Panc1 (cell line): ENCODE measurements around the gene METAP1. TPM values are rescaled to one million over a fixed set of nuclear protein-coding genes. Genes with fewer than 3 reads are reported as not detected.

Experiments
- ATAC-seq: fragments of 200-7000 bp; cut with Tn5 transposase; 2 replicates; pipeline ENCODE4 v1.9.1; 2020; ENCODE audit warnings: mild to moderate bottlenecking, moderate library complexity
- BruUV-seq: library from RNA; stranded (reverse); fragments of 400-500 nt; replicated peaks from 2 replicates; lab custom pipeline; 2021; lab: Mats Ljungman, UMichigan
- CTCF ChIA-PET: fragments of 300-600 bp; sonication (Branson Sonifier 250); formaldehyde crosslinking; loops from one replicate; lab custom pipeline; 2022; ENCODE audit warnings: antibody characterized with exemption; lab: Charles Lee
- POLR2A ChIA-PET: fragments of 300-600 bp; sonication (Branson Sonifier 250); formaldehyde crosslinking; loops from one replicate; lab custom pipeline; 2022; ENCODE audit warnings: antibody characterized with exemption; lab: Charles Lee
- DNase-seq: peaks from one replicate; pipeline ENCODE4 v3.0.0-alpha.2; 2010; ENCODE audit warnings: low read depth, low spot score
- H3K27ac ChIP-seq: 2 replicates; pipeline ENCODE4 v1.5.1; 2011; ENCODE audit warnings: mild to moderate bottlenecking, low read length, inconsistent platforms
- H3K27me3 ChIP-seq: fragments of 200-500 bp; sonication (Bioruptor generic); 2 replicates; pipeline ENCODE4 v1.6.0; 2014; ENCODE audit warnings: low read length, inconsistent platforms; ENCODE audit not compliant: control insufficient read depth, insufficient read depth
- H3K36me3 ChIP-seq: fragments of 200-500 bp; sonication (Bioruptor generic); 2 replicates; pipeline ENCODE4 v1.5.1; 2014; ENCODE audit warnings: inconsistent platforms, mild to moderate bottlenecking, low read length, moderate library complexity; ENCODE audit not compliant: control insufficient read depth, insufficient read depth
- H3K4me1 ChIP-seq: 2 replicates; pipeline ENCODE4 v1.5.1; 2011; ENCODE audit warnings: inconsistent platforms, mild to moderate bottlenecking, low read length, moderate library complexity; ENCODE audit not compliant: control insufficient read depth, insufficient read depth
- H3K4me3 ChIP-seq, 2 experiments: 2 replicates each; pipeline ENCODE4 v1.5.1; 2011 to 2012; ENCODE audit warnings: low read depth in 2 of 2, low read length in 2 of 2, mild to moderate bottlenecking in 2 of 2, inconsistent platforms in 1 of 2, moderate library complexity in 1 of 2
- H3K9me3 ChIP-seq: fragments of 200-500 bp; sonication (Bioruptor generic); 2 replicates; pipeline ENCODE4 v1.5.1; 2014; ENCODE audit warnings: low read depth, mild to moderate bottlenecking, inconsistent platforms, low read length, moderate library complexity; ENCODE audit not compliant: control insufficient read depth, insufficient read depth
- POLR2AphosphoS5 ChIP-seq: IDR thresholded peaks from 2 replicates; pipeline ENCODE4 v1.6.1; 2012; ENCODE audit warnings: mild to moderate bottlenecking, low read depth, low read length, moderate library complexity
- SIN3A ChIP-seq: IDR thresholded peaks from 2 replicates; pipeline ENCODE4 v1.6.1; 2012; ENCODE audit warnings: low read depth, mild to moderate bottlenecking, low read length, moderate library complexity, borderline replicate concordance; ENCODE audit not compliant: insufficient read depth
- TCF7L2 ChIP-seq: IDR thresholded peaks from 2 replicates; pipeline ENCODE4 v1.6.1; 2011; ENCODE audit warnings: mild to moderate bottlenecking, low read depth, low read length, inconsistent platforms
- in situ Hi-C: cut with HindIII; loops from 2 replicates; pipeline ENCODE4 v1.10.0; 2016; ENCODE audit warnings: low sequenced_read_pairs, low pct_unique_long_range_greater_than_20kb
- intact Hi-C: fragments of 100-400 bp; cut with micrococcal nuclease; formaldehyde crosslinking; loops from one replicate; pipeline ENCODE4 v1.10.0; 2022; ENCODE audit not compliant: unreplicated experiment
- total RNA-seq: library from RNA; stranded (reverse); gene quantifications from one replicate; pipeline ENCODE4 v1.2.1, GENCODE V29; 2021; ENCODE audit not compliant: unreplicated experiment
- TF ChIP-seq, protein P1 (sequence below), 2 experiments: IDR thresholded peaks; 2 replicates each; pipeline ENCODE4 v1.6.1; 2011 to 2012; ENCODE audit warnings: low read depth in 2 of 2, control low read depth in 1 of 2, low read length in 1 of 2, mild to moderate bottlenecking in 1 of 2, moderate library complexity in 1 of 2; ENCODE audit not compliant: insufficient read depth in 1 of 2
- TF ChIP-seq, protein P2 (sequence below): fragments of 450-650 bp; IDR thresholded peaks from 2 replicates; pipeline ENCODE4 v1.5.1; 2017; ENCODE audit warnings: mild to moderate bottlenecking

Gene METAP1
- total RNA-seq, 1 experiment from 2014 or later = 51.9 TPM

DNA sequence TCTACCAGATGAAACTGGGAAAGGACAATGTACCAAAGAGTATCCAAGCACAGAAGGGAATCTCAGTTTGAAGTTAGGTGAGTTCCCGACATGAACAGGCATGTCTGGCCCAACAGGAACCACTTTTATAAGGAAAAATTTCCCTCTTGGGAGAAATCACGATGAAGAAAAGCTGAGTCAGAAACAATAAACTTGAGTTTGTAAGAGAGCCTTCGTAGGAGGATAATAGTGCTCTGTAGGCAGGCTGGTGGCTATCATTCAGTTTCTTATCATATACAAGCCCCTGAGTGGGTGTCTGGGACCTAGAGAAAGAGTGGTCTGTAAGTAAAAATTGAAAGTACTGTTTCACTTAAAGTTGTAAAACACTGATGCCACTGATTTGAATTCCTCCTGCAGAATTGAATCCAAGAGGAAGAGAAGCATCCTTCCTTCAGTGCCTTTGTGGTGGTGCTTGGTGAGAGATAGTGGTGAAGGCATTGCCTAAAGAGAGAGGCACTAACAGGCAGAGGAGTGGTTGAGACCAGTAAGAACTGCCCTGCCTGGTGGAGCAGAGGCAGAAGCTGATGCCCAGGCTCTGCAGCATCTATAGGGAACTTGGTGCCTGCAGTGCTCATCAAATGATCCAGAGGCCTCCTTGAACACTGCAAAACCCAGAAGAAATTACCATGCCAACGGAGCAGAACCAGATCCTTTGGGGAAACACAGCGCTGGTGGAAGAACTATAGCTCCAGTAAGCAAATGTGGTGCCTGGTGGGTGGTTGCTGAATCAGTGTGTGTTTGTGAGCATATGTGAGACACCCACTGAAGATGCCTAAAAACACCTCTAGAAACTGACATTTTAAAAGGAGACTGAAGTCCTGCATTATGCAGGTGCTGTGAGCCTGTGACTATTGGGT lies 31.7 kb upstream of the METAP1 start:
- DNase-seq = no peak
- ChIA-PET POLR2A (no interaction called here), CTCF (no interaction called here)
- Histone ChIP-seq H3K4me1 (no peaks in the 10 kb centered on the region), H3K36me3 (no peaks in the 10 kb centered on the region), H3K27ac (no peak overlapping the region), H3K9me3 (no peaks in the 10 kb centered on the region), H3K4me3 (no peak overlapping the region), H3K27me3 (no peaks in the 10 kb centered on the region)
- no peak for ATAC-seq
- TF ChIP-seq, protein P1, sequence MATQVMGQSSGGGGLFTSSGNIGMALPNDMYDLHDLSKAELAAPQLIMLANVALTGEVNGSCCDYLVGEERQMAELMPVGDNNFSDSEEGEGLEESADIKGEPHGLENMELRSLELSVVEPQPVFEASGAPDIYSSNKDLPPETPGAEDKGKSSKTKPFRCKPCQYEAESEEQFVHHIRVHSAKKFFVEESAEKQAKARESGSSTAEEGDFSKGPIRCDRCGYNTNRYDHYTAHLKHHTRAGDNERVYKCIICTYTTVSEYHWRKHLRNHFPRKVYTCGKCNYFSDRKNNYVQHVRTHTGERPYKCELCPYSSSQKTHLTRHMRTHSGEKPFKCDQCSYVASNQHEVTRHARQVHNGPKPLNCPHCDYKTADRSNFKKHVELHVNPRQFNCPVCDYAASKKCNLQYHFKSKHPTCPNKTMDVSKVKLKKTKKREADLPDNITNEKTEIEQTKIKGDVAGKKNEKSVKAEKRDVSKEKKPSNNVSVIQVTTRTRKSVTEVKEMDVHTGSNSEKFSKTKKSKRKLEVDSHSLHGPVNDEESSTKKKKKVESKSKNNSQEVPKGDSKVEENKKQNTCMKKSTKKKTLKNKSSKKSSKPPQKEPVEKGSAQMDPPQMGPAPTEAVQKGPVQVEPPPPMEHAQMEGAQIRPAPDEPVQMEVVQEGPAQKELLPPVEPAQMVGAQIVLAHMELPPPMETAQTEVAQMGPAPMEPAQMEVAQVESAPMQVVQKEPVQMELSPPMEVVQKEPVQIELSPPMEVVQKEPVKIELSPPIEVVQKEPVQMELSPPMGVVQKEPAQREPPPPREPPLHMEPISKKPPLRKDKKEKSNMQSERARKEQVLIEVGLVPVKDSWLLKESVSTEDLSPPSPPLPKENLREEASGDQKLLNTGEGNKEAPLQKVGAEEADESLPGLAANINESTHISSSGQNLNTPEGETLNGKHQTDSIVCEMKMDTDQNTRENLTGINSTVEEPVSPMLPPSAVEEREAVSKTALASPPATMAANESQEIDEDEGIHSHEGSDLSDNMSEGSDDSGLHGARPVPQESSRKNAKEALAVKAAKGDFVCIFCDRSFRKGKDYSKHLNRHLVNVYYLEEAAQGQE (IDR thresholded peaks at IDR 0.05; ENCODE audit: insufficient read depth in 1 of 2, low read depth in 2 of 2, low read length in 1 of 2) = no peak
- TF ChIP-seq, protein P2, sequence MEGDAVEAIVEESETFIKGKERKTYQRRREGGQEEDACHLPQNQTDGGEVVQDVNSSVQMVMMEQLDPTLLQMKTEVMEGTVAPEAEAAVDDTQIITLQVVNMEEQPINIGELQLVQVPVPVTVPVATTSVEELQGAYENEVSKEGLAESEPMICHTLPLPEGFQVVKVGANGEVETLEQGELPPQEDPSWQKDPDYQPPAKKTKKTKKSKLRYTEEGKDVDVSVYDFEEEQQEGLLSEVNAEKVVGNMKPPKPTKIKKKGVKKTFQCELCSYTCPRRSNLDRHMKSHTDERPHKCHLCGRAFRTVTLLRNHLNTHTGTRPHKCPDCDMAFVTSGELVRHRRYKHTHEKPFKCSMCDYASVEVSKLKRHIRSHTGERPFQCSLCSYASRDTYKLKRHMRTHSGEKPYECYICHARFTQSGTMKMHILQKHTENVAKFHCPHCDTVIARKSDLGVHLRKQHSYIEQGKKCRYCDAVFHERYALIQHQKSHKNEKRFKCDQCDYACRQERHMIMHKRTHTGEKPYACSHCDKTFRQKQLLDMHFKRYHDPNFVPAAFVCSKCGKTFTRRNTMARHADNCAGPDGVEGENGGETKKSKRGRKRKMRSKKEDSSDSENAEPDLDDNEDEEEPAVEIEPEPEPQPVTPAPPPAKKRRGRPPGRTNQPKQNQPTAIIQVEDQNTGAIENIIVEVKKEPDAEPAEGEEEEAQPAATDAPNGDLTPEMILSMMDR = no peak
- TF ChIP-seq TCF7L2 (no peak), POLR2AphosphoS5 (no peak), SIN3A (no peak)
- intact Hi-C loops (no loop called here), in situ Hi-C loops (no loop called here)
- BruUV-seq = no TSS peak

DNA sequence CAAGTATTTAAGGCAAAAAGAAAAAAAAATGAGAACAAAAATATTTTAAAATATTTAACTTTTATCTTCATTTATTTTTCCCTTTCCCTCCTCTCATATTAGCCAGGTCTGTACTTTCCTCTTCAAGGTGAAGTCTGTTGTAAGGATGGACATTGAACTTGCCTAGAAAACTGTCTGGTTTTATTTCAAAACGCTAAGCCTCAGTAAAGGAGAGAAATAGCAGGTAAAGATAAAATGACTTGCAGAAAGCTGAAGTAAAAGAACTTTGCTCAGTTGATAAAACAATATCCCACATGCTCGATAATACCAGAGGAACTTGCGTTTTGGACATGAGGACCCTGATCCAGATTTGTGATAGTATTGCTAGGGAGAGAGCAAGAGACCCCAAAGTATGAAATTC lies 28.6 kb upstream of the METAP1 start:
- DNase-seq = no peak
- no peak overlapping the region for H3K4me3 ChIP-seq
- intact Hi-C loops (no loop called here), in situ Hi-C loops (no loop called here)
- BruUV-seq = no TSS peak
- ChIA-PET POLR2A (no interaction called here), CTCF (no interaction called here)
- TF ChIP-seq SIN3A = no peak
- TF ChIP-seq, protein P2 = no peak
- TF ChIP-seq, protein P1 (IDR thresholded peaks at IDR 0.05; ENCODE audit: insufficient read depth in 1 of 2, low read depth in 2 of 2, low read length in 1 of 2) = no peak
- no peak for TF ChIP-seq POLR2AphosphoS5
- no peak for TF ChIP-seq TCF7L2
- ATAC-seq = no peak
- no peaks in the 10 kb centered on the region for H3K9me3 ChIP-seq
- no peaks in the 10 kb centered on the region for H3K4me1 ChIP-seq
- no peaks in the 10 kb centered on the region for H3K36me3 ChIP-seq
- H3K27me3 ChIP-seq = no peaks in the 10 kb centered on the region
- H3K27ac ChIP-seq = no peak overlapping the region
